Measurements from ENCODE around the gene HSBP1L1.
"Not testable (repeated sequence)": the region's sequence is repeated elsewhere in the genome, so short reads cannot be mapped to it uniquely, and the experiment has no call there.

The HSBP1L1 gene

GRCh38 chr18:79987566-79987965 lies 23.1 kb downstream of the HSBP1L1 start:
- DNase-seq: no peak

- DNase-seq: peak; percentile 60 to 65
Observed at GRCh38 chr18:79988071-79988450, 23.6 kb downstream of the HSBP1L1 start.

GRCh38 chr18:79988451-79989194 lies 24.2 kb downstream of the HSBP1L1 start, which contains the start of gene TXNL4A:
TSS of gene TXNL4A (minus strand) at chr18:79988563. CDS start at chr18:79988392, 171 bp downstream.
- DNase-seq: peak; percentile 71 to 78

DNA sequence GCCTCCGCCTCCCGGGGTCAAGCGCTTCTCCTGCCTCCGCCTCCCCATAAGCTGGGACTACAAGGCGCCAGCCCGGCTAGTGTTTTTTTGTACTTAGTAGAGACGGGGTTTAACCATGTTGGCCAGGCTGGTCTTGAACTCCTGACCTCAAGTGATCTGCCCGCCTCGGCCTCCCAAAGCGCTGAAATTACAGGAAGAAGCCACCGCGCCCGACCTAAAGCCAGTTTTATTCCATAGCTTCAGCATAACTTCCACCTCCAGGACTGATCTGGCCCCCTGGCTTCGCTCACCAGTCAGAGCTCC lies 24.7 kb downstream of the HSBP1L1 start:
- peak; percentile 35 to 51 for DNase-seq

DNA sequence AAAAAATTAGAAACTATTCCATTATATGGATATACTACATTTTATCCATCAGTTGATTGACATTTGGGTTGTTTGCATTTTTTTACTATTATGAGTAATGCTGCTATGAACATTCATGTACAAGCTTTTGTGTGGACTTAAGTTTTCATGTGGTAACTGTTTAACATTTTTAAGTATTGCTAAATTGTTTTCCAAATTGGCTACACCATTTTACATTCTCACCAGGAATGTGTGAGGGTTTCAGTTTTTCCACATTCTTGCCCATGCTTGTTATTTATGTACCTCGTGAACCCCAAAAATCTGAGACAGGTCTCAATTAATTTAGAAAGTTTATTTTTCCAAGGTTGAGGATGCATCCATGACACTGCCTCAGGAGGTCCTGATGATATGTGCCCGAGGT lies 27.1 kb downstream of the HSBP1L1 start:
- no peak for DNase-seq

DNA sequence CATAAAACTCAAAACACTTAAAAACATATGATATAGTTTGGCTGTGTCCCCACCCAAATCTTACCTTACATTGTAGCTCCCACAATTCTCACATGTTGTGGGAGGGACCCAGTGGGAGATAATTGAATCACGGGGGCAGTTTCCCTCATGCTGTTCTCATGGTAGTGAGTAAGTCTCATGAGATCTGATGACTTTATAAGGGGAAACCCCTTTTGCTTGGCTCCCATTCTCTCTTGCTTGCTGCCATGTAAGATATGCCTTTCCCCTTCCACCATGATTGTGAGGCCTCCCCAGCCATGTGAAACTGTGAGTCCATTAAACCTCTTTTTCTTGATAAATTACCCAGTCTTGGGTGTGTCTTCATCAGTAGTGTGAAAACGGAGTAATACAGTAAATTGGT lies 35.3 kb downstream of the HSBP1L1 start:
- DNase-seq: not testable (repeated sequence)

GRCh38 chr18:80000877-80001276 lies 36.4 kb downstream of the HSBP1L1 start:
- DNase-seq: no peak

DNA sequence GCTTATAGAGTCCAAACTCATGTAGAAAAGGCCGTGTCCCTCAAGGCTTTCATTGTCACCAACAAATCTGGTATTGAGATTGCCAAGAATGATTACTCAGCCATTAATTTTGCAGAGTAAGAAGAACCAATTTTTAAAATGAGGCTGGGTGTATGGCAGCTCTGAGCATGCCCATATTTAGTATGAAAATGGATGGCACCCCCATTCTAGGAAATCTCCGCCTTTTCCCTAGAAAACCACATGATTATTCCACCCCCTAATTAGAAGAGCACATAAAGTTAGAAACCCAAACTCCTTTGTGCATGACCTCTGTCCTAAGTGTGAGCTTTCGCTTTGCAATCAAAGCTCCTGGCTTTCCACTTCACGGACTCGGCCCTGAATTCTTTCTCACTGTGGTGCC lies 38.0 kb downstream of the HSBP1L1 start:
- no peak for DNase-seq

- no peak for DNase-seq
Observed at GRCh38 chr18:80004600-80005342, 40.3 kb downstream of the HSBP1L1 start.

- DNase-seq: no peak
Observed at GRCh38 chr18:80006724-80007123, 42.3 kb downstream of the HSBP1L1 start.

- no peak for DNase-seq
Observed at GRCh38 chr18:80009661-80010550, 45.5 kb downstream of the HSBP1L1 start.

GRCh38 chr18:80010551-80010906 lies 46.1 kb downstream of the HSBP1L1 start:
- DNase-seq: no peak

GRCh38 chr18:80011496-80012137 lies 47.2 kb downstream of the HSBP1L1 start:
- DNase-seq: not testable (repeated sequence)

- DNase-seq: no peak
Observed at GRCh38 chr18:80012714-80013113, 48.3 kb downstream of the HSBP1L1 start.
